ENCODE measurements around the gene USP35.

USP35 gene

GRCh38 chr11:78241475-78241874 is 52.8 kb downstream of the USP35 start:
- no peak for TF ChIP-seq CTCF (IDR thresholded peaks at IDR 0.05; ENCODE audit: control insufficient read depth, insufficient read depth, low read depth, low read length, missing control alignments)
- DNase-seq (ENCODE audit: low read depth): no peak
- H3K4me3 ChIP-seq (ENCODE audit: control insufficient read depth, low read depth, low read length): no peak overlapping the region

- TF ChIP-seq CTCF (IDR thresholded peaks at IDR 0.05; ENCODE audit: control insufficient read depth, insufficient read depth, low read depth, low read length, missing control alignments): no peak
- H3K4me3 ChIP-seq (ENCODE audit: control insufficient read depth, low read depth, low read length): no peak overlapping the region
- no peak for DNase-seq (ENCODE audit: low read depth)
Measured at GRCh38 chr11:78244080-78244479, 55.4 kb downstream of the USP35 start.

- DNase-seq (ENCODE audit: low read depth): no peak
Measured at GRCh38 chr11:78244546-78245255, 56.0 kb downstream of the USP35 start.

GRCh38 chr11:78248191-78248590 is 59.5 kb downstream of the USP35 start:
- no peak for TF ChIP-seq CTCF (IDR thresholded peaks at IDR 0.05; ENCODE audit: control insufficient read depth, insufficient read depth, low read depth, low read length, missing control alignments)
- DNase-seq (ENCODE audit: low read depth): no peak
- H3K4me3 ChIP-seq (ENCODE audit: control insufficient read depth, low read depth, low read length): no peak overlapping the region

More at GRCh38 chr11:78244546-78245255, 56.0 kb downstream of the USP35 start:
- no peak overlapping the region for H3K4me3 ChIP-seq (ENCODE audit: control insufficient read depth, low read depth, low read length)
- TF ChIP-seq CTCF (IDR thresholded peaks at IDR 0.05; ENCODE audit: control insufficient read depth, insufficient read depth, low read depth, low read length, missing control alignments): no peak

GRCh38 chr11:78248903-78249302 is 60.2 kb downstream of the USP35 start:
- DNase-seq (ENCODE audit: low read depth): no peak
- no peak overlapping the region for H3K4me3 ChIP-seq (ENCODE audit: control insufficient read depth, low read depth, low read length)
- no peak for TF ChIP-seq CTCF (IDR thresholded peaks at IDR 0.05; ENCODE audit: control insufficient read depth, insufficient read depth, low read depth, low read length, missing control alignments)

- H3K4me3 ChIP-seq (ENCODE audit: control insufficient read depth, low read depth, low read length): no peak overlapping the region
- DNase-seq (ENCODE audit: low read depth): no peak
- TF ChIP-seq CTCF (IDR thresholded peaks at IDR 0.05; ENCODE audit: control insufficient read depth, insufficient read depth, low read depth, low read length, missing control alignments): no peak
Measured at GRCh38 chr11:78250099-78250498, 61.4 kb downstream of the USP35 start.

Measured in AG09309 (cell line).